Spleen (tissue), 11 donors: Measurements from ENCODE around the gene GID8. TPM values are rescaled to one million over a fixed set of nuclear protein-coding genes. Genes with fewer than 3 reads are reported as not detected.

Source experiments
- DNase-seq: peaks from one replicate; pipeline ENCODE4 v3.0.0-alpha.2; 2020
- H3K27ac ChIP-seq, 8 donors: fragments of 200-600 bp; sonication (generic) in 7 of 8; 1 replicate in 4 of 8; 2 replicates in 4 of 8; pipeline versions ENCODE4 v1.5.0 to v1.8.0; 2016 to 2021; ENCODE audit warnings: inconsistent platforms in 4 of 8, mild to moderate bottlenecking in 4 of 8, moderate library complexity in 1 of 8
- H3K27me3 ChIP-seq, 7 donors: fragments of 200-600 bp; sonication (generic) in 6 of 7; replicated peaks in 1 of 7; 1 replicate in 4 of 7; 2 replicates in 3 of 7; pipeline versions ENCODE4 v1.5.0 to v1.8.0; 2016 to 2021; ENCODE audit warnings: inconsistent platforms in 3 of 7, mild to moderate bottlenecking in 1 of 7
- H3K36me3 ChIP-seq, 6 donors: fragments of 200-600 bp; sonication (generic) in 5 of 6; 1 replicate in 4 of 6; 2 replicates in 2 of 6; pipeline versions ENCODE4 v1.5.0 to v1.8.0; 2016 to 2021; ENCODE audit warnings: inconsistent platforms in 2 of 6
- H3K4me1 ChIP-seq, 6 donors: fragments of 200-600 bp; sonication (generic) in 5 of 6; 1 replicate in 3 of 6; 2 replicates in 3 of 6; pipeline versions ENCODE4 v1.5.0 to v1.8.0; 2016 to 2021; ENCODE audit warnings: inconsistent platforms in 3 of 6
- H3K4me3 ChIP-seq, 8 donors: fragments of 200-600 bp; sonication (generic) in 7 of 8; 1 replicate in 4 of 8; 2 replicates in 4 of 8; pipeline versions ENCODE4 v1.5.0 to v1.8.0; 2016 to 2021; ENCODE audit warnings: inconsistent platforms in 4 of 8, mild to moderate bottlenecking in 4 of 8, moderate library complexity in 2 of 8
- H3K9me3 ChIP-seq, 8 donors: fragments of 200-600 bp; sonication (generic) in 7 of 8; 1 replicate in 4 of 8; 2 replicates in 4 of 8; pipeline versions ENCODE4 v1.5.0 to v1.8.0; 2016 to 2021; ENCODE audit warnings: inconsistent platforms in 4 of 8
- CTCF ChIP-seq, 11 experiments: fragments of 200-600 bp in 7 of 11; fragments of 450-650 bp in 4 of 11; sonication (generic) in 4 of 11; IDR thresholded peaks in 8 of 11; conservative IDR thresholded peaks in 3 of 11; 1 replicate in 7 of 11; 2 replicates in 4 of 11; pipeline versions ENCODE4 v1.4.0 to v1.8.0; 2016 to 2021; ENCODE audit warnings: antibody characterized with exemption in 11 of 11, inconsistent platforms in 4 of 11, mild to moderate bottlenecking in 1 of 11
- POLR2A ChIP-seq, 3 donors: fragments of 450-650 bp; IDR thresholded peaks; one replicate each; pipeline ENCODE4 v1.5.1; 2017; ENCODE audit warnings: antibody characterized with exemption in 3 of 3, mild to moderate bottlenecking in 1 of 3
- POLR2AphosphoS5 ChIP-seq, 3 donors: sonication (generic); formaldehyde crosslinking; IDR thresholded peaks; one replicate each; pipeline ENCODE4 v1.5.1; 2017; ENCODE audit warnings: antibody characterized with exemption in 3 of 3
- WGBS, 5 donors: extraction: QIAGEN DNeasy Blood & Tissue Kit in 3 of 5; methylation state at CpG; one replicate each; pipeline versions ENCODE4 v1.1.5 to v1.1.7; 2013 to 2018; 5-methylcytosine and 5-hydroxymethylcytosine counted together
- intact Hi-C: fragments of 100-400 bp; cut with DNase I; formaldehyde crosslinking; loops from one replicate; pipeline ENCODE4 v1.15.0; 2023; ENCODE audit warnings: low total_unique reads
- polyA plus RNA-seq, 3 donors: library from polyadenylated mRNA; stranded (reverse); fragments of 200-250 nt; gene quantifications; one replicate each; pipeline ENCODE4 v1.2.1, GENCODE V29; 2013
- total RNA-seq, 7 donors: library from RNA; depleted of rRNA in 3 of 7; stranded (reverse); fragments of >200 nt in 3 of 7; fragmentation: NEBNext Ultra II Directional in 4 of 7; extraction: Animal tissue kit (Norgen Biotek cat#: 25700) in 4 of 7; gene quantifications; one replicate each; pipeline versions ENCODE4 v1.1.0 to v1.2.1, GENCODE V29; 2016 to 2021
- donor health status: healthy with polysubstance abuse.
- donor health status: DM: no; HTN: no; CAD: no; lungs with moderate emphysema.
- donor health status: DM: no; HTN: no; CAD: no.
- donor health status: Bipolar disorder and iron deficiency.
- donor health status: healthy.
- donor health status: DM: no; HTN: no; CAD: no.
- donor health status: DM: yes; HTN: yes; CAD: no.

Gene GID8
- total and polyA plus RNA-seq, 10 donors: 9.7 to 33.3 (median 28.1) TPM

GRCh38 chr20:62980380-62980960 lies 42.5 kb downstream of the GID8 start:
- Histone ChIP-seq H3K9me3 (no peaks in the 10 kb centered on the region), H3K27ac (no peak overlapping the region), H3K4me1 (peaks cover 0 to 58% (median 36%) of the 10 kb centered on the region in 6 donors), H3K4me3 (no peak overlapping the region), H3K36me3 (no peaks in the 10 kb centered on the region), H3K27me3 (peaks cover 0 to 100% (median 78%) of the 10 kb centered on the region in 7 donors)
- no peak for DNase-seq
- 21 to 26% (median 22%) methylated on average over 18 to 19 of the region's 19 CpGs for WGBS, 5 donors
- intact Hi-C loops: no loop called here
- TF ChIP-seq POLR2A (IDR thresholded peaks at IDR 0.05) (no peak), POLR2AphosphoS5 (IDR thresholded peaks at IDR 0.05) (no peak), CTCF (IDR thresholded peaks at IDR 0.05 in 8 of 11, conservative IDR thresholded peaks at IDR 0.05 in 3 of 11) (no peak)

- TF ChIP-seq CTCF (IDR thresholded peaks at IDR 0.05 in 8 of 11, conservative IDR thresholded peaks at IDR 0.05 in 3 of 11) (no peak), POLR2A (IDR thresholded peaks at IDR 0.05) (no peak), POLR2AphosphoS5 (IDR thresholded peaks at IDR 0.05) (no peak)
- peaks cover 0 to 100% (median 73%) of the 10 kb centered on the region in 7 donors for H3K27me3 ChIP-seq
- intact Hi-C loops: no loop called here
- H3K27ac ChIP-seq: no peak overlapping the region
- no peak for DNase-seq
- 7 to 22% (median 10%) methylated on average over 16 to 27 of the region's 28 CpGs for WGBS, 5 donors
- no peak overlapping the region for H3K4me3 ChIP-seq
- H3K9me3 ChIP-seq: no peaks in the 10 kb centered on the region
- H3K36me3 ChIP-seq: no peaks in the 10 kb centered on the region
- H3K4me1 ChIP-seq: peaks cover 0 to 58% (median 36%) of the 10 kb centered on the region in 6 donors
Observed at GRCh38 chr20:62980970-62981369, 43.0 kb downstream of the GID8 start.

- 38 to 54% (median 47%) methylated on average over 19 to 21 of the region's 21 CpGs for WGBS, 5 donors
Observed at GRCh38 chr20:62982124-62983075, 44.5 kb downstream of the GID8 start.

More at GRCh38 chr20:62982124-62983075, 44.5 kb downstream of the GID8 start:
- H3K9me3 ChIP-seq: no peaks in the 10 kb centered on the region
- DNase-seq: no peak
- no peak overlapping the region for H3K27ac ChIP-seq
- peaks cover 0 to 50% (median 33%) of the 10 kb centered on the region in 6 donors for H3K4me1 ChIP-seq
- intact Hi-C loops: no loop called here
- TF ChIP-seq POLR2A (IDR thresholded peaks at IDR 0.05) (no peak), POLR2AphosphoS5 (IDR thresholded peaks at IDR 0.05) (no peak), CTCF (IDR thresholded peaks at IDR 0.05 in 8 of 11, conservative IDR thresholded peaks at IDR 0.05 in 3 of 11) (no peak)
- H3K27me3 ChIP-seq: peaks cover 0 to 100% (median 62%) of the 10 kb centered on the region in 7 donors
- no peaks in the 10 kb centered on the region for H3K36me3 ChIP-seq
- no peak overlapping the region for H3K4me3 ChIP-seq
